ENCODE results near the gene CCBE1.

DNA sequence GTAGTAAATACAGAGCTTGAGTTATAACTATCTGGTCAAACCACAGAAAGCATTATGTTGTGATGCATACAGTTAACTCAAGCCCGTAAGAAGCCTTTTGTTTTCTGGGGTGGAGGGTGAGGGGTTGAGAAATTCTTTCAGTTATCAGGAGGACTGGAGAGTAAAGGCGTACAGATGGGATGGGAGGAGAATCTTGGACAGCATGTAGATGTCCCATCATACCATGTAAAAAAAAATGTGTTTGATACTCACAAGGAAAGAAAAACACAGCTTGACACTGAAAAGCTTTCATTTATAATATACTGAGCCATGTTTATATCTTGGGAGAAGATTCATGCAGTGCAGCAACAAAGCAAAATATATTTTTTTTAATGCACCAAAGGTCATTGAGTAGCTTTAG, 12.4 kb downstream of the CCBE1 start:
- TF ChIP-seq, protein P1, sequence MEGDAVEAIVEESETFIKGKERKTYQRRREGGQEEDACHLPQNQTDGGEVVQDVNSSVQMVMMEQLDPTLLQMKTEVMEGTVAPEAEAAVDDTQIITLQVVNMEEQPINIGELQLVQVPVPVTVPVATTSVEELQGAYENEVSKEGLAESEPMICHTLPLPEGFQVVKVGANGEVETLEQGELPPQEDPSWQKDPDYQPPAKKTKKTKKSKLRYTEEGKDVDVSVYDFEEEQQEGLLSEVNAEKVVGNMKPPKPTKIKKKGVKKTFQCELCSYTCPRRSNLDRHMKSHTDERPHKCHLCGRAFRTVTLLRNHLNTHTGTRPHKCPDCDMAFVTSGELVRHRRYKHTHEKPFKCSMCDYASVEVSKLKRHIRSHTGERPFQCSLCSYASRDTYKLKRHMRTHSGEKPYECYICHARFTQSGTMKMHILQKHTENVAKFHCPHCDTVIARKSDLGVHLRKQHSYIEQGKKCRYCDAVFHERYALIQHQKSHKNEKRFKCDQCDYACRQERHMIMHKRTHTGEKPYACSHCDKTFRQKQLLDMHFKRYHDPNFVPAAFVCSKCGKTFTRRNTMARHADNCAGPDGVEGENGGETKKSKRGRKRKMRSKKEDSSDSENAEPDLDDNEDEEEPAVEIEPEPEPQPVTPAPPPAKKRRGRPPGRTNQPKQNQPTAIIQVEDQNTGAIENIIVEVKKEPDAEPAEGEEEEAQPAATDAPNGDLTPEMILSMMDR (IDR thresholded peaks at IDR 0.05): no peak
- TF ChIP-seq POLR2A (IDR thresholded peaks at IDR 0.05): no peak
